ENCODE measurements around the gene CC2D1A. TPM values are rescaled to one million over a fixed set of nuclear protein-coding genes. Genes with fewer than 3 reads are reported as not detected.

Gene CC2D1A
- total and polyA plus RNA-seq, 2 experiments from 2014 or later: 23.1 to 39.7 TPM

DNA sequence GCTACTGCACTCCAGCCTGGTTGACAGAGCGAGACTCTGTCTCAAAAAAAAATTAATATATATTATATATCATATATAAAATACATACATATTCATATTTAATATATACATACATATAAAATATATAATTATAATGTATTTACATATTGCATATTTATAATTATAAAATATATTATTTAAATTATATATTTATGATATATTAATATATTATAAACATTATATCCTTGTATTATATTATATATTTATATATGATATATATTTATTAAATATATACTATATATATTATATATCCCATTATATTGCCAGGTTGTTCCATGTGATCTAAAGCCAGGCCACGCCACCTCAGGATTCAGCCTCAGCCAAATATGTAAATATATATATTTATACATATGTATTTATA is 9.8 kb upstream of the CC2D1A start (continued):
- TF ChIP-seq, protein P1, sequence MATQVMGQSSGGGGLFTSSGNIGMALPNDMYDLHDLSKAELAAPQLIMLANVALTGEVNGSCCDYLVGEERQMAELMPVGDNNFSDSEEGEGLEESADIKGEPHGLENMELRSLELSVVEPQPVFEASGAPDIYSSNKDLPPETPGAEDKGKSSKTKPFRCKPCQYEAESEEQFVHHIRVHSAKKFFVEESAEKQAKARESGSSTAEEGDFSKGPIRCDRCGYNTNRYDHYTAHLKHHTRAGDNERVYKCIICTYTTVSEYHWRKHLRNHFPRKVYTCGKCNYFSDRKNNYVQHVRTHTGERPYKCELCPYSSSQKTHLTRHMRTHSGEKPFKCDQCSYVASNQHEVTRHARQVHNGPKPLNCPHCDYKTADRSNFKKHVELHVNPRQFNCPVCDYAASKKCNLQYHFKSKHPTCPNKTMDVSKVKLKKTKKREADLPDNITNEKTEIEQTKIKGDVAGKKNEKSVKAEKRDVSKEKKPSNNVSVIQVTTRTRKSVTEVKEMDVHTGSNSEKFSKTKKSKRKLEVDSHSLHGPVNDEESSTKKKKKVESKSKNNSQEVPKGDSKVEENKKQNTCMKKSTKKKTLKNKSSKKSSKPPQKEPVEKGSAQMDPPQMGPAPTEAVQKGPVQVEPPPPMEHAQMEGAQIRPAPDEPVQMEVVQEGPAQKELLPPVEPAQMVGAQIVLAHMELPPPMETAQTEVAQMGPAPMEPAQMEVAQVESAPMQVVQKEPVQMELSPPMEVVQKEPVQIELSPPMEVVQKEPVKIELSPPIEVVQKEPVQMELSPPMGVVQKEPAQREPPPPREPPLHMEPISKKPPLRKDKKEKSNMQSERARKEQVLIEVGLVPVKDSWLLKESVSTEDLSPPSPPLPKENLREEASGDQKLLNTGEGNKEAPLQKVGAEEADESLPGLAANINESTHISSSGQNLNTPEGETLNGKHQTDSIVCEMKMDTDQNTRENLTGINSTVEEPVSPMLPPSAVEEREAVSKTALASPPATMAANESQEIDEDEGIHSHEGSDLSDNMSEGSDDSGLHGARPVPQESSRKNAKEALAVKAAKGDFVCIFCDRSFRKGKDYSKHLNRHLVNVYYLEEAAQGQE (IDR thresholded peaks at IDR 0.05; ENCODE audit: unreplicated experiment): no peak
- TF ChIP-seq STAT1 (IDR thresholded peaks at IDR 0.05; ENCODE audit: unreplicated experiment) (no peak), EZH2phosphoT487 (IDR thresholded peaks at IDR 0.05; ENCODE audit: unreplicated experiment) (no peak), EZH2 (IDR thresholded peaks at IDR 0.05; ENCODE audit: low read depth, unreplicated experiment) (no peak)

DNA sequence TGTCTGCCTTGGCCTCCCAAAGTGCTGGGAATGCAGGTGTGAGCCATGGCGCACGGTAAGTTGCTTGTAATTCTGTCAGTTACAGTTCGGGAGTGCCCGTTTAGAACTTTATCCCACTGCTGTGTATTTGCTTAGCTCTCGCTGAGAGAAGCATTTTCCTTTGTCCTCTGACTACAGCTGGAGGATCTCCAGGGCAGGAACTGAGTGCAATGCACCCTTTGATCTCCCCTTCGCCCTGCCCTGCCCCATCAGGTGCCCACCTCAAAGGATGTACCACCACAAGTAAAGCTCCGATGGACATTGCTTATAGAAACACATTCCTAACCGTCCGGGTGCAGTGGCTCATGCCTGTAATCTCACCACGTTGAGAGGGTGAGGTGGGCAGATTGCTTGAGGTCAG is 6.6 kb upstream of the CC2D1A start:
- Mint-ChIP-seq H3K9me3 (no peaks in the 10 kb centered on the region), H3K27ac (no peak overlapping the region), H3K27me3 (ENCODE audit: insufficient read depth, low read depth, poor library complexity) (peaks cover 14% of the 10 kb centered on the region), H3K4me1 (no peaks in the 10 kb centered on the region), H3K4me3 (no peak overlapping the region), H3K36me3 (ENCODE audit: low read depth) (no peaks in the 10 kb centered on the region)
- Histone ChIP-seq H2AFZ (no peak overlapping the region), H3K4me1 (ENCODE audit: insufficient read depth) (no peaks in the 10 kb centered on the region), H3F3A (replicated peaks; ENCODE audit: low read depth) (no peaks in the 10 kb centered on the region), H3K27ac (ENCODE audit: low read depth) (no peak overlapping the region), H3K27me3 (ENCODE audit: insufficient read depth) (no peaks in the 10 kb centered on the region), H4K20me1 (replicated peaks; ENCODE audit: insufficient read depth) (no peaks in the 10 kb centered on the region), H3K4me3 (no peak overlapping the region), H3K4me2 (no peak overlapping the region), H3K79me2 (replicated peaks; ENCODE audit: insufficient read depth) (no peaks in the 10 kb centered on the region), H3K36me3 (ENCODE audit: insufficient read depth) (no peaks in the 10 kb centered on the region), H3K9me2 (ENCODE audit: insufficient read depth) (no peaks in the 10 kb centered on the region)
- no peak for TF ChIP-seq STAT1 (IDR thresholded peaks at IDR 0.05; ENCODE audit: unreplicated experiment)
- TF ChIP-seq, protein P2, sequence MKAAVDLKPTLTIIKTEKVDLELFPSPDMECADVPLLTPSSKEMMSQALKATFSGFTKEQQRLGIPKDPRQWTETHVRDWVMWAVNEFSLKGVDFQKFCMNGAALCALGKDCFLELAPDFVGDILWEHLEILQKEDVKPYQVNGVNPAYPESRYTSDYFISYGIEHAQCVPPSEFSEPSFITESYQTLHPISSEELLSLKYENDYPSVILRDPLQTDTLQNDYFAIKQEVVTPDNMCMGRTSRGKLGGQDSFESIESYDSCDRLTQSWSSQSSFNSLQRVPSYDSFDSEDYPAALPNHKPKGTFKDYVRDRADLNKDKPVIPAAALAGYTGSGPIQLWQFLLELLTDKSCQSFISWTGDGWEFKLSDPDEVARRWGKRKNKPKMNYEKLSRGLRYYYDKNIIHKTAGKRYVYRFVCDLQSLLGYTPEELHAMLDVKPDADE (IDR thresholded peaks at IDR 0.05): no peak
- ATAC-seq (no peak), DNase-seq (ENCODE audit: low spot score) (no peak)

DNA sequence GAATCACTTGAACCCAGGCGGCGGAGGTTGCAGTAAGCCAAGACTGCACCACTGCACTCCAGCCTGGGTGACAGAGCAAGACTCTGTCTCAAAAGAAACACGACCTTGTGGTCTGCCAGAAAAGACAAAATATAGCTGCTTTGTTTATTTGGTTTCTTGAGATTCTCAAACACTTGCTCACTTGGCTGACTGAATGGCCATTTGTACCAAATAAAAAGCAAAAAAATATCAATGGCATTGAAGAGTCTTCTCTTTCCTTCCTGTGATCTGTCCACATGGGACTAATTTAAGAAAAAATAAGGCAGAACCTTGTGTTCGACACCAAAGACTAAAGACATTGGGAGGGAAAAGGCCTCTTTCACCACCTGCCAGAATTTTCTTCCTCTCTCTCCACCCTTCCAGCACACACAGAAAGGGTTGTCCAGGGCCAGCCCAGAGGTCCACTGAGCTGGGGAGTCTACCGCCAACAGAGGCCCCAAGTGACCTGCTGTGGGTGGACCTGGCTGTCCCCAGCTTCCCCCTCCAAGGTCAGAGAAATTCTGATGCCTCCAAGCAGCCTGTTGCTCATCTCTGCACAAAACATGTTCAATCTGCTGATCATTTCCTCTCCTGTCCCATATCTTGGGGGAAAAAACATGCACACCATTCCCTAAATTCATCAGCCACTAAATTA is 6.0 kb upstream of the CC2D1A start:
- Mint-ChIP-seq H3K9me3 (no peaks in the 10 kb centered on the region), H3K27ac (no peak overlapping the region), H3K36me3 (ENCODE audit: low read depth) (no peaks in the 10 kb centered on the region; the same call in 2 of the 3 replicates), H3K27me3 (ENCODE audit: insufficient read depth, low read depth, poor library complexity) (peaks cover 20% of the 10 kb centered on the region), H3K4me1 (no peaks in the 10 kb centered on the region), H3K4me3 (no peak overlapping the region)
- H3F3A ChIP-seq (replicated peaks; ENCODE audit: low read depth): no peaks in the 10 kb centered on the region
- ATAC-seq (no peak), DNase-seq (ENCODE audit: low spot score) (no peak)
- no peaks in the 10 kb centered on the region for H3K36me3 ChIP-seq (ENCODE audit: insufficient read depth)
- no peaks in the 10 kb centered on the region for H3K9me2 ChIP-seq (ENCODE audit: insufficient read depth)
- H4K20me1 ChIP-seq (replicated peaks; ENCODE audit: insufficient read depth): no peaks in the 10 kb centered on the region
- no peak overlapping the region for H2AFZ ChIP-seq
- H3K27ac ChIP-seq (ENCODE audit: low read depth): no peak overlapping the region; the same call in 1 of the 2 replicates
- H3K4me3 ChIP-seq: no peak overlapping the region
- no peak overlapping the region for H3K4me2 ChIP-seq
- H3K27me3 ChIP-seq (ENCODE audit: insufficient read depth): peaks cover 3% of the 10 kb centered on the region; the same call in 1 of the 2 replicates
- no peaks in the 10 kb centered on the region for H3K79me2 ChIP-seq (replicated peaks; ENCODE audit: insufficient read depth)
- H3K4me1 ChIP-seq (ENCODE audit: insufficient read depth): no peaks in the 10 kb centered on the region
- TF ChIP-seq JUNB (IDR thresholded peaks at IDR 0.05; ENCODE audit: unreplicated experiment) (no peak), NANOG (IDR thresholded peaks at IDR 0.05; ENCODE audit: borderline replicate concordance) (no peak), EZH2phosphoT487 (IDR thresholded peaks at IDR 0.05; ENCODE audit: unreplicated experiment) (no peak)
- TF ChIP-seq, protein P3, sequence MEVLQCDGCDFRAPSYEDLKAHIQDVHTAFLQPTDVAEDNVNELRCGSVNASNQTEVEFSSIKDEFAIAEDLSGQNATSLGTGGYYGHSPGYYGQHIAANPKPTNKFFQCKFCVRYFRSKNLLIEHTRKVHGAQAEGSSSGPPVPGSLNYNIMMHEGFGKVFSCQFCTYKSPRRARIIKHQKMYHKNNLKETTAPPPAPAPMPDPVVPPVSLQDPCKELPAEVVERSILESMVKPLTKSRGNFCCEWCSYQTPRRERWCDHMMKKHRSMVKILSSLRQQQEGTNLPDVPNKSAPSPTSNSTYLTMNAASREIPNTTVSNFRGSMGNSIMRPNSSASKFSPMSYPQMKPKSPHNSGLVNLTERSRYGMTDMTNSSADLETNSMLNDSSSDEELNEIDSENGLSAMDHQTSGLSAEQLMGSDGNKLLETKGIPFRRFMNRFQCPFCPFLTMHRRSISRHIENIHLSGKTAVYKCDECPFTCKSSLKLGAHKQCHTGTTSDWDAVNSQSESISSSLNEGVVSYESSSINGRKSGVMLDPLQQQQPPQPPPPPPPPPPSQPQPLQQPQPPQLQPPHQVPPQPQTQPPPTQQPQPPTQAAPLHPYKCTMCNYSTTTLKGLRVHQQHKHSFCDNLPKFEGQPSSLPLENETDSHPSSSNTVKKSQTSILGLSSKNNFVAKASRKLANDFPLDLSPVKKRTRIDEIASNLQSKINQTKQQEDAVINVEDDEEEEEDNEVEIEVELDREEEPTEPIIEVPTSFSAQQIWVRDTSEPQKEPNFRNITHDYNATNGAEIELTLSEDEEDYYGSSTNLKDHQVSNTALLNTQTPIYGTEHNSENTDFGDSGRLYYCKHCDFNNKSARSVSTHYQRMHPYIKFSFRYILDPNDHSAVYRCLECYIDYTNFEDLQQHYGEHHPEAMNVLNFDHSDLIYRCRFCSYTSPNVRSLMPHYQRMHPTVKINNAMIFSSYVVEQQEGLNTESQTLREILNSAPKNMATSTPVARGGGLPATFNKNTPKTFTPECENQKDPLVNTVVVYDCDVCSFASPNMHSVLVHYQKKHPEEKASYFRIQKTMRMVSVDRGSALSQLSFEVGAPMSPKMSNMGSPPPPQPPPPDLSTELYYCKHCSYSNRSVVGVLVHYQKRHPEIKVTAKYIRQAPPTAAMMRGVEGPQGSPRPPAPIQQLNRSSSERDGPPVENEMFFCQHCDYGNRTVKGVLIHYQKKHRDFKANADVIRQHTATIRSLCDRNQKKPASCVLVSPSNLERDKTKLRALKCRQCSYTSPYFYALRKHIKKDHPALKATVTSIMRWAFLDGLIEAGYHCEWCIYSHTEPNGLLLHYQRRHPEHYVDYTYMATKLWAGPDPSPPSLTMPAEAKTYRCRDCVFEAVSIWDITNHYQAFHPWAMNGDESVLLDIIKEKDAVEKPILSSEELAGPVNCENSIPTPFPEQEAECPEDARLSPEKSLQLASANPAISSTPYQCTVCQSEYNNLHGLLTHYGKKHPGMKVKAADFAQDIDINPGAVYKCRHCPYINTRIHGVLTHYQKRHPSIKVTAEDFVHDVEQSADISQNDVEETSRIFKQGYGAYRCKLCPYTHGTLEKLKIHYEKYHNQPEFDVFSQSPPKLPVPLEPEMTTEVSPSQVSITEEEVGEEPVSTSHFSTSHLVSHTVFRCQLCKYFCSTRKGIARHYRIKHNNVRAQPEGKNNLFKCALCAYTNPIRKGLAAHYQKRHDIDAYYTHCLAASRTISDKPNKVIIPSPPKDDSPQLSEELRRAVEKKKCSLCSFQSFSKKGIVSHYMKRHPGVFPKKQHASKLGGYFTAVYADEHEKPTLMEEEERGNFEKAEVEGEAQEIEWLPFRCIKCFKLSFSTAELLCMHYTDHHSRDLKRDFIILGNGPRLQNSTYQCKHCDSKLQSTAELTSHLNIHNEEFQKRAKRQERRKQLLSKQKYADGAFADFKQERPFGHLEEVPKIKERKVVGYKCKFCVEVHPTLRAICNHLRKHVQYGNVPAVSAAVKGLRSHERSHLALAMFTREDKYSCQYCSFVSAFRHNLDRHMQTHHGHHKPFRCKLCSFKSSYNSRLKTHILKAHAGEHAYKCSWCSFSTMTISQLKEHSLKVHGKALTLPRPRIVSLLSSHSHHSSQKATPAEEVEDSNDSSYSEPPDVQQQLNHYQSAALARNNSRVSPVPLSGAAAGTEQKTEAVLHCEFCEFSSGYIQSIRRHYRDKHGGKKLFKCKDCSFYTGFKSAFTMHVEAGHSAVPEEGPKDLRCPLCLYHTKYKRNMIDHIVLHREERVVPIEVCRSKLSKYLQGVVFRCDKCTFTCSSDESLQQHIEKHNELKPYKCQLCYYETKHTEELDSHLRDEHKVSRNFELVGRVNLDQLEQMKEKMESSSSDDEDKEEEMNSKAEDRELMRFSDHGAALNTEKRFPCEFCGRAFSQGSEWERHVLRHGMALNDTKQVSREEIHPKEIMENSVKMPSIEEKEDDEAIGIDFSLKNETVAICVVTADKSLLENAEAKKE (CRISPR knock-in tag; IDR thresholded peaks at IDR 0.05): no peak
